MM.1S (cell line): Measurements from ENCODE around the gene RALGAPA2.

Experiments
- EZH2phosphoT487 ChIP-seq: fragments of 300-600 bp; sonication (generic); IDR thresholded peaks from 2 replicates; pipeline ENCODE4 v1.6.1; 2018; ENCODE audit warnings: antibody characterized with exemption, low read length
- TF ChIP-seq, protein P1 (sequence below): fragments of 300-600 bp; sonication (generic); IDR thresholded peaks from 2 replicates; pipeline ENCODE4 v1.5.1; 2016; ENCODE audit warnings: antibody characterized with exemption, low read length, mixed read lengths

DNA sequence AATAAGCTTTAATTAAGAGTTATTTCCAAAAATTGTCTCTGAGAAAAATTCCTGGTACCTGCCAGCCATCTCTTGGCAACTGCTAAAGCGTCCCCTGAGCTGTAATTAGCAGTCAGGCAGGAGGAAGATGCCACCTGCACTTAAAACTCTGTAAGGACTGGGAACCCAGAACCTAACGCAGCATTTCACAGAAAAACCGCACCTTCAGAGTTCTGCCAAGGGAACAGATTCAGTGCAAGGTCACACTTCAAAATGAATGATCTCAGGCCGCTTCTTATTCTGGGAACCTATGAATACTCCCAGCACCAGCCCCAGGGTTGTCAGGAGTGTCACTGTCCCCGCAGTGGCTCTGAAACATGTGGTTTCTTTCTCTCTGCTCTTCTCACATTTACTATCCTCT, 307.8 kb downstream of the RALGAPA2 start:
- TF ChIP-seq, protein P1, sequence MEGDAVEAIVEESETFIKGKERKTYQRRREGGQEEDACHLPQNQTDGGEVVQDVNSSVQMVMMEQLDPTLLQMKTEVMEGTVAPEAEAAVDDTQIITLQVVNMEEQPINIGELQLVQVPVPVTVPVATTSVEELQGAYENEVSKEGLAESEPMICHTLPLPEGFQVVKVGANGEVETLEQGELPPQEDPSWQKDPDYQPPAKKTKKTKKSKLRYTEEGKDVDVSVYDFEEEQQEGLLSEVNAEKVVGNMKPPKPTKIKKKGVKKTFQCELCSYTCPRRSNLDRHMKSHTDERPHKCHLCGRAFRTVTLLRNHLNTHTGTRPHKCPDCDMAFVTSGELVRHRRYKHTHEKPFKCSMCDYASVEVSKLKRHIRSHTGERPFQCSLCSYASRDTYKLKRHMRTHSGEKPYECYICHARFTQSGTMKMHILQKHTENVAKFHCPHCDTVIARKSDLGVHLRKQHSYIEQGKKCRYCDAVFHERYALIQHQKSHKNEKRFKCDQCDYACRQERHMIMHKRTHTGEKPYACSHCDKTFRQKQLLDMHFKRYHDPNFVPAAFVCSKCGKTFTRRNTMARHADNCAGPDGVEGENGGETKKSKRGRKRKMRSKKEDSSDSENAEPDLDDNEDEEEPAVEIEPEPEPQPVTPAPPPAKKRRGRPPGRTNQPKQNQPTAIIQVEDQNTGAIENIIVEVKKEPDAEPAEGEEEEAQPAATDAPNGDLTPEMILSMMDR: no peak
- no peak for TF ChIP-seq EZH2phosphoT487
